ENCODE results near the gene KARS1.
"Not testable (repeated sequence)": the region's sequence is repeated elsewhere in the genome, so short reads cannot be mapped to it uniquely, and the experiment has no call there.

The KARS1 gene

GRCh38 chr16:75622761-75623605 lies 24.5 kb downstream of the KARS1 start, which contains the start of gene ADAT1:
Gene ADAT1 (minus strand): TSS chr16:75623281. CDS start chr16:75620799, 2,482 bp downstream.
- peak; percentile 98 for DNase-seq

- no peak for DNase-seq
These were observed 26.3 kb downstream of the KARS1 start for GRCh38 chr16:75621170-75621477.

DNA sequence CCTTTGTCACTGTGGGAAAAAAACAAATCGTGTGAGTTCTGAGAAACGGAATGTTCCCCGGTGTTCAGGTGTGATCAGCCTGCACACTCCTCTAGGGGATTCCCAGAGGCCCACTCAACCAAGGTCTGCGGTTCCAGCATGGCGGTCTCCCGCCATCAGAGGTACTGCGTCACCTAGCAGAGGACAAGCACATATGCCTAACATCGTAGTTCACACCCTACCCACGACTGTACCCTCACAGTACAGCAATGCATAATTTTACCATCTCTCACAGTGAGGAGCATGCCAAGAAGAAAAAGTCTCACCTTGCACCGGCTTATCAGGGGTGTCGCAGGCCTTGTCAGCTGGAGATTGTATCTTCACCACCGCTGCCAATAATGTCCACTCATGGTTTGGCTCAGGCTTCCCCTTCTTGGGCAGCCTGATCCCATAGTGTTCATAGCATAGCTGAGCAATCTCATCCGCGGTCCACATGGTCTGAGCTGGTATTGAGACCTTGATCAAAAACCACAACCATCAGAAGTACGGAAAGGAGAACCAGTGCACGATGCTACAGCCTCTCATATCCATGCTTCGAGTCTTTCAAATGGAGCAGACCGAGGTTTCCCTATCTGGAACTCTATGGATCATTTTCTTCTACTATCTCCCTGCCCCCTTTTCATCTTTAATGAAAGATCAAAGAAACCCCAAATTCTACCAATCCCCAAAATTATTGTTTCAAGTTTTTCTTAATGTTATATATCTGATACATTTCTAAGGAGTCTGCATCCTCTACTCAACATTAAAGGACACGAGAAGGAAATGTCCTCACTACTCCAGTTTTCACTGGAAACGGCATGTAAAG lies 26.9 kb downstream of the KARS1 start:
- DNase-seq, result peak; percentile 19

GRCh38 chr16:75618780-75619179 lies 28.7 kb downstream of the KARS1 start:
- no peak for DNase-seq

GRCh38 chr16:75617121-75617520 lies 30.3 kb downstream of the KARS1 start:
- no peak for DNase-seq

DNA sequence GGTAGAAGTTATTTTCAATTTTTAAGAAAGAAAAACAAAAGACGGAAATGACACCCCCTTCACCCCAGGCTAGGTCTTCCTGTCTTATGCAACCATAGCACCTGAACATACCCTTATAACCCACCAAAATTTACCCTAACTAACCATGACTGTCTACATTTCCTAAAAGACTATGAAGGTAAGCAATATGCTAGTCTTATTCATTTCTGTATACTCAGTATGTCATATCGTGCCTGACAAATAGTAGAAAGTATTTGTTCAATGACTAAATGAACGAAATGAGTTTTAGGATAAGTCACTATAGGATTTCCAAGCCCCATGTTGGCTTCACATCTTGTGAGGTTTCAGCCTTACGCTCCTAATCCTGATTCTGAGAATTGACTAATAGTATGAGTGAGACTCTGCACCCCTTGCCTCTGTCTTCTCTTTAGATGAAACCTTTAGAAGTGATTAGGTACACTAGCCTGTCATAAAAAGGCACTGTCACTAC lies 30.9 kb downstream of the KARS1 start:
- DNase-seq, result no peak

DNA sequence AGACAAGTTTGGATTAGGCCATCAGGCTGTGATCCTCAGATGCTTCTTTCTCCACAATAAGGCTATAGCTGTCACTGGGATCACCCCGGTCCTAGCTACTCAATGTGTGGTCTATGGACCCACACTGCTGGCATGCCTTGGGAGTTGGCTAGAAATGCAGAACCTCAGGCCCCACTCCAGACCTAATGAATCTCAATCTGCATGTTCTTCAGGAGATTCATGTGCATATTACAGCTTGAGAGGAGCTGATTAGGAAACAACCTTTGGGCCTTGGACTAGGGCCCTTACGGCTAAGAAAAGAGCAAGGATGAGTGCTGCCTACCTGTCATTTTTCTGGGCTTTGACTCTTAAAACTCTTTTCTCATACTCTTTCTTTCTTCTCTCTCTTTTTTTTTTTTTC lies 31.8 kb downstream of the KARS1 start:
- no peak for DNase-seq

GRCh38 chr16:75614066-75614897 lies 33.2 kb downstream of the KARS1 start:
- DNase-seq, result no peak

- no peak for DNase-seq
These were observed 41.0 kb downstream of the KARS1 start for GRCh38 chr16:75606507-75606906.

GRCh38 chr16:75603241-75603640 lies 44.2 kb downstream of the KARS1 start:
- DNase-seq, result no peak

- no peak for DNase-seq
These were observed 47.8 kb downstream of the KARS1 start for GRCh38 chr16:75599452-75600277.

- no peak for DNase-seq
These were observed 53.3 kb downstream of the KARS1 start for GRCh38 chr16:75593825-75594820.

DNA sequence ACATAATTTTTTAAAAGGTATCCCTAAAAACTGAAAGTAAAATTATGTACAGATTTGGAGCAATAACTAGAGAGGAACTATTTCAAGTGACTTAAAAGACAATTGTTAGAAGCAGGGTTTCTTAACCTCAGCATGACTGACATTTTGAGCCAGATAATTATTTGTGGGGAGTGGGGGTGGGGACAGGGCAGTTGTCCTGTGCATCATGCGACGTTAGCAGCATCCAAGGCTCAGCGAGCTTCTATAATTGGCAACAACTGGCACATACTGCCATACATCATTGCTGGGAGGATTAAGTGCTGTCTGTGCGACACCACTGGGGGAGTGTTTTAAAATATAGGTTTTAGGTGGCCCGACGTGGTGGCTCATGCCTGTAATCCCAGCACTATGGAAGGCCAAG lies 54.2 kb downstream of the KARS1 start:
- DNase-seq, result no peak

- not testable (repeated sequence) for DNase-seq
These were observed 55.5 kb downstream of the KARS1 start for GRCh38 chr16:75591927-75592326.

DNA sequence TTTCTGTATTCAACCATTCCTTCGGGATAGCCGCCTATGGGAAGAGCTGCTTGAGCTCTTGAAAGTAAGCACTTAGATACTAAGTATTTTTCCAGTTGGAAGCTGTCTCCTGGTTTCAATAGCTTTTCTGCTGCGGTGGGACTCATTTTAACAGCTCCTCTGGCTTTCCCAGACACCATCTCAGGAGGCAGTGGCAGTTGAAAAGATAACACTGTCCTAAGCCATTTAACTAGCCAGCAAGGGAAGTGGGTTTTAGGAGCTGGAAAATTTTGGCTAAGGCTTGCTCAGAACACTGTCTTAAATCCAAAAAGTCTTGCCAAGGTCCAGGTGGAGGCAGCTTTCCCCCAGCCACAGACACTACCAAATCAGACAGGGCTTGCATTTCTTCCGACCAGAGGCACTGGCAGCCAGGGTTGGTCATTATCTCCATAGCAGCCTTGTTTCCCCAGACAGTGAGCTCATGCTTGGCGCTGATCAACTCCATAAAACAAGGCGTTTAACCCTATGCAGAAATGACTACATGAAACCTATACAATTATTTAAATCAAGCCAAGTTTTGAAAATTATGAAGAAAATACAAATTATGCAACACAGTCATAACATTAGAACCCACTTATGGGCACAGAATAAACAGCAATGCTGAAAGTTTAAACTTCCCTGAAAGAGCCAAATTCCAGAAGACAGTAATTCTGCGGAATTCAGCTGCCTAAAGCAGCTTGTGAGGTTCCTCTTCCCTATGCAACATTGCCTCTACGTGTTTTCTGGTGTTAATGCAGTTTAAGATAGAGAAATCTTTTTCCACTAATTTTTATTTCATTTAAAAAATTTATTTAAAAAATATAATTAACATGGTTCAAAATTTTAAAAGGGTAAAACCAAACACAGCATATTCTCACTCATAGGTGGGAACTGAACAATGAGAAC lies 56.3 kb downstream of the KARS1 start:
- DNase-seq, result no peak

- DNase-seq, result no peak
These were observed 58.2 kb downstream of the KARS1 start for GRCh38 chr16:75589306-75589705.

DNA sequence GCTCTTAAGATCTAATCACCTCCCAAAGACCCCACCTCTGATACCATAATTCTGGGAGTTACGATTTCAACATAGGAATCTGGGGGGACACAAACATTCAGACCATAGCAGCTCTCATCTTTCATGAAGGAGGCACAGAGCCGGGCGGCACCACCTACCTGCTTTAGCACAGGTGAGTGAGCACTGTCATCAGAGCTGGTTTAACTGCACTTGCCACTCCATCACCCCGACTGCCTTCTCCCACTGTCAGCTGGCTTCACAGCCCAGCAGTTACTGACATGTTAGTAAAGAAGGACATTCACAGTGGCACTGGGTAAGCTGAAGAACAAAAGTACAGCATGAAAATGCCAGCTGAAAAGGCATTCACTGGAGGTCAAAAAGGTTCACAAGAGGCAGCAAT lies 58.7 kb downstream of the KARS1 start:
- DNase-seq, result no peak

GRCh38 chr16:75584108-75584507 lies 63.4 kb downstream of the KARS1 start:
- DNase-seq, result no peak

DNA sequence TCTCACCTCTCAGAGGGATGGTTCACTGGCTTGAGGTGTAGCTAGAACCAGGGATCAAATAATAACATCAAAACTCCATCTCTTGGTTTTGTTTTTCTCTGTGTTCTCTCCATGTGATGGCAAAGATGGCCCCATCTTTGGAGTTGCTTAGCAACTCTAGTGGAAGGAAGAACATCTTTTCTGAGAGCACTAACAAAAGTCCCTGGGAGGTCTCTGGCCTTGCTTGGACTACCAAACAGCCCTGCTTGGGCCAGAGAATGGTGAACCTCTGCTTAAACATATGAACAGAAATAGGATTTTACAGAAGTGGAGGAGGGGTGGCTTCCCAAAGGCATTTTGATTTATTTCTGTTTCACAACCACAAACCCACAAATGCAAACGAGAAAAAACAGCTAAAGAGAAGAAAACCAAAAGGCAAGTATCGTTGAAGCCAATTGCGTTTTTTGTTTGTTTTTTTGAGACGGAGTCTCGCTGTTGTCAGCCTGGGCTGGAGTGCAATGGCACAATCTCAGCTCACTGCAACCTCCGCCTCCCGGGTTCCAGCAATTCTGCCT lies 68.1 kb downstream of the KARS1 start:
- DNase-seq, result no peak

All from CD4-positive, alpha-beta T cell treated with Interleukin-6 for 4 hours (primary cell).